CD4-positive, alpha-beta T cell treated with Interleukin-6 at 100 ng/mL for 8 hours (primary cell): ENCODE data around the gene AKIRIN1.
"Not testable (repeated sequence)": the region's sequence is repeated elsewhere in the genome, so short reads cannot be mapped to it uniquely, and the experiment has no call there.

Source experiments
- DNase-seq: peaks from one replicate; pipeline ENCODE4 v3.0.0-alpha.2; 2020; ENCODE audit warnings: mixed read lengths, low spot score

The AKIRIN1 gene

DNA sequence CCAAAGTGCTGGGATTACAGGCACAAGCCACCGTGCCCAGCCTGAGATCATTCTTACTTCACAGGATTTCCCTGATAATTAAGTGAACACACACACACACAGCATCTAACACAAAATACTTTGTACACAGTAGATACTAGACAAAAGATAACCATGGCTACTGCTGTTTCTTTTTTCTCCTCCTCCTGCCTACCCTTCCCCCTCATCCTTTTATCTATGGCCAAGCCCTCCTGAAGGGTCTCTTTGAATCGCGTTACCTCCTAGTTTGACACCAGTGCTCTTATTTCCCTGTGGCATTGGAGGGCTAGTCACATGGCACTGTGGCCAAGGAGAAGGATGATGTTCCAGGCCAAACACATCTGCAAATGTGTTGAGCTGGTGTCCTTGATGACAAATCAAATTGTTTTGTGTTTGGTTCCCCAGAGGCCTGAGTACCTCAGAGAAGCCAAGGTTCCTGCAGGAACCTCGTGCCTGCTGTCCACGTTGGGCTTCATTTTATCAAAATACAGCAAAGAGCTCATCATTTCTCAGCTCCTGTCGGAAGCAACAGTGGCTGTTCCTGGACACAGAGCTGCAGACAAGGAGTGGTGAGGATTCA lies 55.6 kb downstream of the AKIRIN1 start:
- no peak for DNase-seq

DNA sequence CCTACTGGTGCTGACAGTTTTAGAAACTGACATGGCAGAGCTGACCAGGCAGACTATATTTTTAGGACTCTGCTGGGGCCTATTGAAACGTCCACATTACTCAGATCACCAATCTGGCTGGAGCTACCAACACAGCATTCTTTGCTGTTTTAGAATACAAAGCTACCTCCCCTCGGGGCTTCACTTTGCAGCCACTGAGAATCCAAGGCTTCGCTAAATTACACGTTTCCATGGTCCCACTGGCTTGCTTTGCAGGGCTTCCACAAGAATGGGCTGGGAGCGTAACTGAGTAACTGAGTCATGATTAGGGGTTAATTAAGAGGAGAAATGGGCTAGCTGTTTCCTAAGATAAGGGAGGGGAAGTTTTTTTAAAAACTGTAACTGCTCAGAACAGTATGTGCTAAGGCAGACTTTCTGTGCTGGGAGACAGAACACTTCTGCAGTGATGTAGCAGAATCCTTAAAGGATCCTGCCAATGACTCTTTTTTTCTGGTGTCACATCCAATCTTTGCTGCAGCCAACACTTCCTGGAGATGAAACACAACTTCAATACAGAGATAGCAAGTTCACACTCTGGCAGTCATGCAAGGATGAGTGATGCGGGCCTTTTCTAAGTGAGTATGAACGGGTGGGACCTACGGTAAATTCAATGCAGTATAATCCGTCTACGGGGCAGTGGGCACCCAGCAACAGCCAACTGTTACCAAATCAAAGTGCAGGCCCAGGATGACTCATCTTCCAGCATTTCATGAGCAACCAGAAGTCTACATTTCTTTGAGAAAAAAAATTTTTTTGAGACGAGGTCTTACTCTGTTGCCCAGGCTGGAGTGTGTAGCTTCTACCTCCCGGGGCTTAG lies 56.5 kb downstream of the AKIRIN1 start:
- DNase-seq, result no peak

DNA sequence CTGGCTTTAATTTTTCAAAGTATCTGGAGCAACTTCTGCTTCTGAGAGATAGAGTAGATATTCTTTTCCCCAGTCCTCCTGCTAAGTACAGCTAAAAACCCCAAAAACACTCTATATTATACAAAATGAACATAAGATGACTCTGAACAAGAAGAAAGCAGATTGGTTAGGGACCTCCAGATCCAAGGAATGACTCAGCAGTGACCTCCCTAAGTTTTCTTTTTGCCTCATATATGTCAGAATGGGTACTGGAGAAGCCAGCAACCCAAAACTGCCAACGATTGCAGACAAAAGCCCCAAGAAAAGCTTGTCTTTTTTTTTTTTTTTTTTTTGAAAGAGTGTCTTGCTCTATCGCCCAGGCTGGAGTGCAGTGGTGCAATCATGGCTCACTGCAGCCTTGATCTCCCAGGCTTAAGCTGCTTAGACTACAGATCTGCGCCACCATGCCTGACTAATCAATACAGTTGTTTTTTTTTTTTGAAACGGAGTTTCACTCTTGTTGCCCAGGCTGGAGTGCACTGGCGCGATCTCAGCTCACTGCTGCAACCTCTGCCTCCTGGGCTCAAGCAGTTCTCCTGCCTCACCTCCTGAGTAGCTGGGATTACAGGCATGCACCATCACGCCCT lies 57.8 kb downstream of the AKIRIN1 start:
- DNase-seq, result no peak

DNA sequence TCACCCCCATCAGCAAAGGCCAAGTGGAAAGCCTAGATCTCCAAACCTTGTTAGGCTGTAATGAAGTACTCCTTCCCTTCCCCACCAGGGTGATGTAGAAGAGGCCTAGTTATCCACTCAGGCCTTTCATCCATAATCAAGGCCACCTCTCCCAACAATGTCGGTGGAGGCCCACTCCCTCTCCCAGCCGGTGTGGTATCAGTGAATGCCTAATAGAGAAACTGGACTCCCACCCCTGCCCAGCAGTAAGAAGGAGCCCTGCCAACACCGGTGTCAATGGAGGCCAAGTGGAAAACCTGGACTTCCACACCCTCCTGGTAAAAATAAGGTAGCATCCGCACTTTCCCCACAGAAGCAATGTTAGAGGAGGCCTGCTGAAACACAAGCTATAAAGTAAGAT lies 58.9 kb downstream of the AKIRIN1 start:
- DNase-seq, result no peak

DNA sequence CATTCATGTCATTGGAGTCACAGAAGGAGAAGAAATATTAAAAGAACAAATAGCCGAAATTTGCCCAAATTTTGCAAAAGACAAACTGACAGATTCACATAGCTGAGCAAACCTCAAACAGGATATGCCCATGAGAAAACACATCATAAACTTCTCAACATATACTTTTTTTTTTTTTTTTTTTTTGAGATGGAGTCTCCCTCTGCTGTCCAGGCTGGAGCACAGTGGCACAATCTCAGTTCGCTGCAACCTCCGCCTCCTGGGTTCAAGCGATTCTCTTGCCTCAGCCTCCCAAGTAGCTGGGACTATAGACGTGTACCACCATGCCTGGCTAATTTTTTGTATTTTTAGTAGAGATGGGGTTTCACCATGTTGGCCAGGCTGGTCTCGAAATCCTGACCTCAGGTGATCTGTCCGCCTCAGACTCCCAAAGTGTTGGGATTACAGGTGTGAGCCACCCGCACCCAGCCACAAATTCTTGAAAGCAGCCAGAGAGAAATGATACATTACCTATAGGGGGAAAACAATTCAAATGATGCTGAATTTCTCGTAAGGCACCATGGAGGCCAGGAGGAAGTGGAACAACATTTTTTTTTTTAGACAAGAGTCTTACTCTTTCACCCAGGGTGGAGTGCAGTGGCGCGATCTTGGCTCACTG lies 60.2 kb downstream of the AKIRIN1 start:
- not testable (repeated sequence) for DNase-seq

DNA sequence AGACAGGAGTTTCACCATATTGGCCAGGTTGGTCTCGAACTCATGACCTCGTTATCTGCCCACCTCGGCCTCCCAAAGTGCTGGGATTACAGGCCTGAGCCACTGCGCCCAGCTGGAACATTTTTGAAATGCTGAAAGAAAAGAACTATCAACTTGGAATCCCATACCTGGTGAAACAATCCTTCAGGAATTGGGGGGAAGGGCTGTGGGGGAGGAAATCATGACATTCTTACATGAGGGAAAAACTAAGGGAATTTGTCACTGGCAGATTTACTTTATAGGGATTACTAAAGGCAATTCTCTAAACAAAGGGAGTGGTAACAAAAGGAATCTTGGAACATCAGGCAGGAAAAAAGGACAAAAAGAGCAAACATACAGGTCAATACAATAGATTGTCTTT lies 60.9 kb downstream of the AKIRIN1 start:
- no peak for DNase-seq

DNA sequence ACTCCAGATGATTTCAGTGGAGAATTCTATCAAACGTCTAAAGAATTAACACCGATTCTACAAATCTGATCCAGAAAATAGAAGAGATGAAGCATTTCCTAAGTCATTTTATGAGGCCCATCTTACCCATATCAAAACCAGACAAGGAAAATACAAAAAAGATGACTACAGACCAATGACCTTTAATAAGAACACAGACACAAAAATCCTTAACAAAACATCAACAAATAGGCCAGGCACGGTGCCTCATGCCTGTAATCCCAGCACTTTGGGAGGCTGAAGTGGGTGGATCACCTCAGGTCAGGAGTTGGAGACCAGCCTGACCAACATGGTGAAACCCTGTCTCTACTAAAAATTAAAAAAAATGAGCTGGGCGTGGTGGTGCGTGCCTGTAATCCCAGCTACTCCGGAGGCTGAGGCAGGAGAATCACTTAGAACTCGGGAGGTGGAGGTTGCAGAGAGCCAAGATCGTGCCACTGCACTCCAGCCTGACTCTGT lies 64.2 kb downstream of the AKIRIN1 start:
- DNase-seq, result not testable (repeated sequence)
